SK-N-SH treated with all-trans-retinoic acid at 6 μM for 48 hours (cell line): Measurements from ENCODE around the gene COL15A1.
A peak's percentile ranks its signal among the peaks of the same experiment; 100 is the strongest.

ENCODE experiments used
- ATAC-seq: fragments of 200-7000 bp; cut with Tn5 transposase; 3 replicates; pipeline ENCODE4 v1.9.1; 2020; ENCODE audit warnings: mild to moderate bottlenecking, moderate library complexity
- ARNTL ChIP-seq: fragments of 450-650 bp; formaldehyde crosslinking; IDR thresholded peaks from 2 replicates; pipeline ENCODE4 v1.5.0; 2020; ENCODE audit warnings: low read depth, mild to moderate bottlenecking, moderate library complexity, borderline replicate concordance
- CSDC2 ChIP-seq: fragments of 250-450 bp; sonication (Bioruptor Pico); IDR thresholded peaks from 2 replicates; pipeline ENCODE4 v1.5.0; 2020; ENCODE audit warnings: mild to moderate bottlenecking, moderate library complexity
- ESRRG ChIP-seq: fragments of 250-450 bp; sonication (Bioruptor Pico); IDR thresholded peaks from 2 replicates; pipeline ENCODE4 v1.6.1; 2021; ENCODE audit warnings: mild to moderate bottlenecking
- GLIS3 ChIP-seq: fragments of 250-450 bp; sonication (Bioruptor Pico); IDR thresholded peaks from 2 replicates; pipeline ENCODE4 v1.5.0; 2020; ENCODE audit warnings: mild to moderate bottlenecking, moderate library complexity
- ISL1 ChIP-seq: fragments of 250-450 bp; sonication (Bioruptor Pico); IDR thresholded peaks from 2 replicates; pipeline ENCODE4 v2.1.2; 2022; ENCODE audit warnings: mild to moderate bottlenecking, moderate library complexity
- OSR1 ChIP-seq: fragments of 250-450 bp; sonication (Bioruptor Pico); IDR thresholded peaks from 2 replicates; pipeline ENCODE4 v1.8.0; 2022; ENCODE audit warnings: moderate library complexity, mild to moderate bottlenecking, inconsistent platforms
- RARB ChIP-seq: fragments of 250-450 bp; sonication (Bioruptor Pico); IDR thresholded peaks from 2 replicates; pipeline ENCODE4 v1.8.0; 2021; ENCODE audit warnings: mild to moderate bottlenecking, moderate library complexity
- TCF4 ChIP-seq: fragments of 250-450 bp; sonication (Bioruptor Pico); IDR thresholded peaks from 2 replicates; pipeline ENCODE4 v1.8.0; 2021; ENCODE audit warnings: mild to moderate bottlenecking, moderate library complexity, borderline replicate concordance
- TOX ChIP-seq: fragments of 250-450 bp; sonication (Bioruptor Pico); IDR thresholded peaks from 2 replicates; pipeline ENCODE4 v1.8.0; 2021; ENCODE audit warnings: mild to moderate bottlenecking, moderate library complexity, borderline replicate concordance
- ZC3H10 ChIP-seq: fragments of 250-450 bp; sonication (Bioruptor Pico); IDR thresholded peaks from 2 replicates; pipeline ENCODE4 v1.5.1; 2021; ENCODE audit warnings: mild to moderate bottlenecking, moderate library complexity
- ZFP3 ChIP-seq: fragments of 250-450 bp; sonication (Bioruptor Pico); IDR thresholded peaks from 2 replicates; pipeline ENCODE4 v1.5.0; 2020; ENCODE audit warnings: mild to moderate bottlenecking, moderate library complexity
- ZFP30 ChIP-seq: fragments of 450-650 bp; formaldehyde crosslinking; IDR thresholded peaks from 2 replicates; pipeline ENCODE4 v1.5.0; 2022; ENCODE audit warnings: mild to moderate bottlenecking, moderate library complexity
- ZNF565 ChIP-seq: fragments of 450-650 bp; formaldehyde crosslinking; conservative IDR thresholded peaks from 2 replicates; pipeline ENCODE4 v1.5.0; 2020; ENCODE audit warnings: low read depth, mild to moderate bottlenecking, moderate library complexity
- ZNF70 ChIP-seq: fragments of 450-650 bp; formaldehyde crosslinking; IDR thresholded peaks from 2 replicates; pipeline ENCODE4 v1.5.0; 2020; ENCODE audit warnings: mild to moderate bottlenecking, moderate library complexity
- TF ChIP-seq, protein P1 (sequence below): fragments of 250-450 bp; sonication (Bioruptor Pico); IDR thresholded peaks from 2 replicates; pipeline ENCODE4 v1.5.1; 2021; ENCODE audit warnings: mild to moderate bottlenecking, moderate library complexity
- TF ChIP-seq, protein P2 (sequence below): fragments of 250-450 bp; sonication (Bioruptor Pico); IDR thresholded peaks from 2 replicates; pipeline ENCODE4 v1.5.0; 2020; ENCODE audit warnings: mild to moderate bottlenecking, moderate library complexity
- TF ChIP-seq, protein P3 (sequence below): fragments of 250-450 bp; sonication (Bioruptor Pico); IDR thresholded peaks from 2 replicates; pipeline ENCODE4 v1.8.0; 2020; ENCODE audit warnings: mild to moderate bottlenecking, moderate library complexity, borderline replicate concordance
- TF ChIP-seq, protein P4 (sequence below): fragments of 250-450 bp; sonication (Bioruptor Pico); IDR thresholded peaks from 2 replicates; pipeline ENCODE4 v1.5.1; 2020; ENCODE audit warnings: low read depth, mild to moderate bottlenecking, moderate library complexity

Gene COL15A1

DNA sequence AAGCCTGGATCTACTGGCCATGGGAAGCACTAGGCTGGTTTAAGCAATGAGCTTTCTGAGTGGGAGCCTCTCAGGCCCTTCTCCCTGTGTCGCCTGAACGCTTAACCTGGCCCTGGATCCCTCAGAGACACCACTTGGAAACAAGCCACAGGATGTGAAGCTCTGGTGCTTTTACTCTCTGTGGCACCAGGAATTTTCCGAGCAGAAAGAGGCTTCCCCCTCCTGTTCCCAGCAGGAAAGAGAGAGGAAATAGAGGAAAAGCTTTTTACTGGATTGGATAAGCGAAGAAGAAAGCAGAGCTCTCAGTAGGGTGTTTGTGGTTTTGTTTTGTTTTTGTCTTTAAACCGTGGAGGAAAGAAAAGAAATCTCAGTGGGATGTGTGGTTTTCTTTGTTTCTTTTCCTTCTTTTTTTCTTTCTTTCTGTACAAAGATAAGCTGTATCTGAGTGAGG is 34.5 kb downstream of the COL15A1 start:
- TF ChIP-seq TCF4: no peak
- no peak for ATAC-seq

DNA sequence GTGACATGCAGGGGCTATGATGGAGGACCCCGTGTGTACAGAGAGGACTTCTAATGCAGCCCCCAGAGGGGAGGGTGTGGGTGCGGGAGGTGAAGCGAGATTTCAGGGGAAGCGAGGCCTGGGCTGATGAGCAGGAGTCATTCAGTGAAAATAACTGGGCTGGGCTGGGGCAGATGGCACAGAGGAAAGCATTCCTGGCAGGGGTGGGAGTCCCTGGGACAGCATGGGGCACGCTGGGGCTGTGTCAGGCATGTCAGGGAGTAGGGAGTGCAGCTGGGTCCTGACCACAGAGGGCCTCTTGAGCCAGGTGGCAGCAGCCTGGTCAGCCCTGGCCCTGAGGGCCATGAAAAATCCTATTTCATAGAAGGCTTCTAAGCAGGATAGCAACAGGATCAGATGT is 36.6 kb downstream of the COL15A1 start:
- no peak for ATAC-seq

DNA sequence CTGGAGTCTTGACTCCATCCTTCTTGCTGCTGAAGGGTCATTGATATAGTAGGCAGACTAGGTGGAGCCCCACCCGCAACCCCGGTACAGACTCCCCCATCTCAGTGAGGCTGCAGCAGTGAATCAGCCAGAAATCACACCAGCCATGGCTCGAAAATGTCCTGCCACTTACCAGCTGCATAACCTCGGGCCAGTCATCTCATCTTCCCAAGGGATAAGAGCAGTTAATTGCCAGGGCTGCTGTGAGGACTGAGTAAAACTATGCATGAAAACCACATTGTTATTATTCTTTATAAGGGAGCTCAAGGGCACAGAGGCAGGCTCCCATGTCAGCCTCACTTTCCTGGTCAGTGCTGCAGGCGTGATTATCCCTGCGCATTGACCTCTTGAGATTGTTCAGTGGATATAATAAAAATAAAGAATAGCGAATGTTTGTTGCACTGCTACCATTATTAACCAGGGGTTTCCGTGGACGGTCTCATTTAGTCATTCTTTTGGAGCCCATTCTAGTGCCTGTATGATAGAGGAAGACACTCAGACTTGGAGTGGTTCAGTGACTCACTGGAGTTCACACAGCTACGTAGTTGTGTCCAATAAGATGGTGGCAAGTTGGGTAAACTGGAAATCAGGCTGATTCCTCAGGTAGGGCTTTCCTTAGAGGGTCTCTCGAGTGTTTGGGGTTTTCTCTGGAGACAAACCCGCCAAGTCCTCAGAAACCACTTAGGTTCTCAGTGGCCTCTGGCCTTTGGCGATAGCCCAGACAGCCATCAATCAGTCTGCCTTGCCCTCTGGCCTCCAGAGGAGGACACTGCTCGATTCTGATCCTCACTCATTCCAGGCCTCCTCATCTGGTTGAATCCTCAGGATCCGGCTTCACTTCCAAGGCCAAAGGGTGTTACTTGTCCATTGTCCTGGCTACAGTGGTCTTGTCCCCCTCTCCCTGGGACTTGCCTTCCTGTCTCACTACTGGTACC is 39.9 kb downstream of the COL15A1 start:
- ATAC-seq: peak; percentile 63
- TF ChIP-seq OSR1 (CRISPR knock-in tag) (no peak), ESRRG (CRISPR knock-in tag) (no peak)

More for the DNA sequence above, 36.6 kb downstream of the COL15A1 start:
- TF ChIP-seq, protein P1, sequence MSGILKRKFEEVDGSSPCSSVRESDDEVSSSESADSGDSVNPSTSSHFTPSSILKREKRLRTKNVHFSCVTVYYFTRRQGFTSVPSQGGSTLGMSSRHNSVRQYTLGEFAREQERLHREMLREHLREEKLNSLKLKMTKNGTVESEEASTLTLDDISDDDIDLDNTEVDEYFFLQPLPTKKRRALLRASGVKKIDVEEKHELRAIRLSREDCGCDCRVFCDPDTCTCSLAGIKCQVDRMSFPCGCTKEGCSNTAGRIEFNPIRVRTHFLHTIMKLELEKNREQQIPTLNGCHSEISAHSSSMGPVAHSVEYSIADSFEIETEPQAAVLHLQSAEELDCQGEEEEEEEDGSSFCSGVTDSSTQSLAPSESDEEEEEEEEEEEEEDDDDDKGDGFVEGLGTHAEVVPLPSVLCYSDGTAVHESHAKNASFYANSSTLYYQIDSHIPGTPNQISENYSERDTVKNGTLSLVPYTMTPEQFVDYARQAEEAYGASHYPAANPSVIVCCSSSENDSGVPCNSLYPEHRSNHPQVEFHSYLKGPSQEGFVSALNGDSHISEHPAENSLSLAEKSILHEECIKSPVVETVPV (CRISPR knock-in tag): no peak

DNA sequence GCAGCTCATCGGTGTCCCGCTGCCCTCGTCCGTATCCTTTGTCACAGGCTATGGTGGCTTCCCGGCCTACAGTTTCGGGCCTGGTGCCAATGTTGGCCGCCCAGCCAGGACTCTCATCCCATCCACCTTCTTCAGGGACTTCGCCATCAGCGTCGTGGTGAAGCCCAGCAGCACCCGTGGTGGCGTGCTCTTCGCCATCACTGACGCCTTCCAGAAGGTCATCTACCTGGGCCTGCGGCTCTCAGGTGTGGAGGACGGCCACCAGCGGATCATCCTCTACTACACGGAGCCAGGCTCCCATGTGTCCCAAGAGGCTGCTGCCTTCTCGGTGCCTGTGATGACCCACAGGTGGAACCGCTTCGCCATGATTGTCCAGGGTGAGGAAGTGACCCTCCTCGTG is 41.9 kb downstream of the COL15A1 start:
- TF ChIP-seq, protein P2, sequence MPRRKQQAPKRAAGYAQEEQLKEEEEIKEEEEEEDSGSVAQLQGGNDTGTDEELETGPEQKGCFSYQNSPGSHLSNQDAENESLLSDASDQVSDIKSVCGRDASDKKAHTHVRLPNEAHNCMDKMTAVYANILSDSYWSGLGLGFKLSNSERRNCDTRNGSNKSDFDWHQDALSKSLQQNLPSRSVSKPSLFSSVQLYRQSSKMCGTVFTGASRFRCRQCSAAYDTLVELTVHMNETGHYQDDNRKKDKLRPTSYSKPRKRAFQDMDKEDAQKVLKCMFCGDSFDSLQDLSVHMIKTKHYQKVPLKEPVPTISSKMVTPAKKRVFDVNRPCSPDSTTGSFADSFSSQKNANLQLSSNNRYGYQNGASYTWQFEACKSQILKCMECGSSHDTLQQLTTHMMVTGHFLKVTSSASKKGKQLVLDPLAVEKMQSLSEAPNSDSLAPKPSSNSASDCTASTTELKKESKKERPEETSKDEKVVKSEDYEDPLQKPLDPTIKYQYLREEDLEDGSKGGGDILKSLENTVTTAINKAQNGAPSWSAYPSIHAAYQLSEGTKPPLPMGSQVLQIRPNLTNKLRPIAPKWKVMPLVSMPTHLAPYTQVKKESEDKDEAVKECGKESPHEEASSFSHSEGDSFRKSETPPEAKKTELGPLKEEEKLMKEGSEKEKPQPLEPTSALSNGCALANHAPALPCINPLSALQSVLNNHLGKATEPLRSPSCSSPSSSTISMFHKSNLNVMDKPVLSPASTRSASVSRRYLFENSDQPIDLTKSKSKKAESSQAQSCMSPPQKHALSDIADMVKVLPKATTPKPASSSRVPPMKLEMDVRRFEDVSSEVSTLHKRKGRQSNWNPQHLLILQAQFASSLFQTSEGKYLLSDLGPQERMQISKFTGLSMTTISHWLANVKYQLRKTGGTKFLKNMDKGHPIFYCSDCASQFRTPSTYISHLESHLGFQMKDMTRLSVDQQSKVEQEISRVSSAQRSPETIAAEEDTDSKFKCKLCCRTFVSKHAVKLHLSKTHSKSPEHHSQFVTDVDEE: no peak
- TF ChIP-seq, protein P3, sequence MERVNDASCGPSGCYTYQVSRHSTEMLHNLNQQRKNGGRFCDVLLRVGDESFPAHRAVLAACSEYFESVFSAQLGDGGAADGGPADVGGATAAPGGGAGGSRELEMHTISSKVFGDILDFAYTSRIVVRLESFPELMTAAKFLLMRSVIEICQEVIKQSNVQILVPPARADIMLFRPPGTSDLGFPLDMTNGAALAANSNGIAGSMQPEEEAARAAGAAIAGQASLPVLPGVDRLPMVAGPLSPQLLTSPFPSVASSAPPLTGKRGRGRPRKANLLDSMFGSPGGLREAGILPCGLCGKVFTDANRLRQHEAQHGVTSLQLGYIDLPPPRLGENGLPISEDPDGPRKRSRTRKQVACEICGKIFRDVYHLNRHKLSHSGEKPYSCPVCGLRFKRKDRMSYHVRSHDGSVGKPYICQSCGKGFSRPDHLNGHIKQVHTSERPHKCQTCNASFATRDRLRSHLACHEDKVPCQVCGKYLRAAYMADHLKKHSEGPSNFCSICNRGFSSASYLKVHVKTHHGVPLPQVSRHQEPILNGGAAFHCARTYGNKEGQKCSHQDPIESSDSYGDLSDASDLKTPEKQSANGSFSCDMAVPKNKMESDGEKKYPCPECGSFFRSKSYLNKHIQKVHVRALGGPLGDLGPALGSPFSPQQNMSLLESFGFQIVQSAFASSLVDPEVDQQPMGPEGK (CRISPR knock-in tag): no peak
- no peak for TF ChIP-seq TOX (CRISPR knock-in tag)
- no peak for TF ChIP-seq ISL1 (CRISPR knock-in tag)
- no peak for TF ChIP-seq RARB
- TF ChIP-seq CSDC2 (CRISPR knock-in tag): no peak
- TF ChIP-seq, protein P1 (CRISPR knock-in tag): no peak
- no peak for TF ChIP-seq ZNF70 (CRISPR knock-in tag)
- no peak for TF ChIP-seq ZFP30 (CRISPR knock-in tag)
- no peak for TF ChIP-seq TCF4
- TF ChIP-seq ARNTL (CRISPR knock-in tag): no peak
- no peak for TF ChIP-seq ZC3H10 (CRISPR knock-in tag)
- TF ChIP-seq GLIS3 (CRISPR knock-in tag): no peak
- no peak for TF ChIP-seq ESRRG (CRISPR knock-in tag)
- no peak for ATAC-seq

DNA sequence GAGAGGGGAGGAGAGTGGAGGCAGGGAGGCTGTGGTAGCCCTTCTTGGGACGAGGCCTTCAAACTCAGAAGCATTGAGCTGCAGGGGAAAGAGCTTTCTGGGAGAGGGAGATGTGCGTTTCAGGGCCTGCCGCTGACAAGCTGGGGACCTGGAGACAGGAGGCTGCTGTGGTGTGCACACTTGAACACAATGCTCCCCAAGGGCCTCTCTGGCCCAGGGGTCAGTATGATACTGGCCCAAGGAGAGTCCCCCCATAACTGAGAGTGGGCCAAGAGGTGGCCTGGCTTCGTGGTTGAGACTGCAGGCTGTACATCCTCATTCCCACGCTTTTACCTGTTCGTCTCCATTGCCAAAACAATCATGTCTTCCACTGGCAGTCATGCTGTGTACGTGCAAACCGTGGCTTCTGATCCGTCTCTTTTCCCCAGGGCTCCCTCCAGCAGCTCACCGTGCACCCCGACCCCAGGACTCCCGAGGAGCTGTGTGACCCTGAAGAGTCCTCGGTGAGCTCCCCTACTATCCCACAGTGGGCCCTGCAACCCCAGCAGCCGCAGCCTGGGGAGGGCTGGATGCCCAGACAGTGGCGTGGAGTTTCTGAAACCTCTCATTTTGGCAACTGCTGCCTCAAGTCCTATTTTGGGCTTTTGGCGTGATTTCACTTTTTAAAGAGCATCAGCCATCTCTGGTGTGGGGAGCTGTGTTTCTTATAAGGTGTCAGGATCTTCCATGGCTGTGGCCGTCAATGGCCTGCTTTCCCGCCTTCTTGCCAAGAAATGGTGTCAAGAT is 43.4 kb downstream of the COL15A1 start:
- ATAC-seq: no peak
- TF ChIP-seq ESRRG (CRISPR knock-in tag) (no peak), ZNF70 (CRISPR knock-in tag) (no peak), ZNF565 (CRISPR knock-in tag) (no peak), CSDC2 (CRISPR knock-in tag) (no peak), GLIS3 (CRISPR knock-in tag) (no peak), TCF4 (no peak), ZFP30 (CRISPR knock-in tag) (no peak), ARNTL (CRISPR knock-in tag) (no peak), ZFP3 (CRISPR knock-in tag) (no peak)
- TF ChIP-seq, protein P3 (CRISPR knock-in tag): no peak
- TF ChIP-seq, protein P4, sequence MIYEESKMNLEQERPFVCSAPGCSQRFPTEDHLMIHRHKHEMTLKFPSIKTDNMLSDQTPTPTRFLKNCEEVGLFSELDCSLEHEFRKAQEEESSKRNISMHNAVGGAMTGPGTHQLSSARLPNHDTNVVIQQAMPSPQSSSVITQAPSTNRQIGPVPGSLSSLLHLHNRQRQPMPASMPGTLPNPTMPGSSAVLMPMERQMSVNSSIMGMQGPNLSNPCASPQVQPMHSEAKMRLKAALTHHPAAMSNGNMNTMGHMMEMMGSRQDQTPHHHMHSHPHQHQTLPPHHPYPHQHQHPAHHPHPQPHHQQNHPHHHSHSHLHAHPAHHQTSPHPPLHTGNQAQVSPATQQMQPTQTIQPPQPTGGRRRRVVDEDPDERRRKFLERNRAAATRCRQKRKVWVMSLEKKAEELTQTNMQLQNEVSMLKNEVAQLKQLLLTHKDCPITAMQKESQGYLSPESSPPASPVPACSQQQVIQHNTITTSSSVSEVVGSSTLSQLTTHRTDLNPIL (CRISPR knock-in tag): no peak
- TF ChIP-seq, protein P1 (CRISPR knock-in tag): no peak
- TF ChIP-seq, all 23 proteins: peak for 0
